Activated CD4-positive, alpha-beta T cell treated with anti-CD3 and anti-CD28 coated beads for 36 hours (primary cell): ENCODE measurements around the gene MKKS. TPM values are rescaled to one million over a fixed set of nuclear protein-coding genes. Genes with fewer than 3 reads are reported as not detected.

Experiments used
- ATAC-seq: fragments of 200-7000 bp; cut with Tn5 transposase; one replicate; pipeline ENCODE4 v1.10.0; 2021; ENCODE audit warnings: mild to moderate bottlenecking, moderate library complexity
- CTCF ChIA-PET: fragments of 350-600 bp; sonication (Branson Sonifier 250); formaldehyde crosslinking; loops from one replicate; lab custom pipeline; 2021; ENCODE audit warnings: antibody characterized with exemption; lab: Charles Lee
- POLR2A ChIA-PET: fragments of 350-600 bp; sonication (Branson Sonifier 250); formaldehyde crosslinking; loops from one replicate; lab custom pipeline; 2021; ENCODE audit warnings: antibody characterized with exemption, inconsistent platforms; lab: Charles Lee
- DNase-seq: peaks from one replicate; pipeline ENCODE4 v3.0.0-alpha.2; 2020
- H3K27ac Mint-ChIP-seq: one replicate; pipeline ENCODE4 v1.8.0; 2021; ENCODE audit warnings: mixed read lengths
- H3K27me3 Mint-ChIP-seq: one replicate; pipeline ENCODE4 v1.8.0; 2021; ENCODE audit warnings: mixed read lengths
- H3K36me3 Mint-ChIP-seq: one replicate; pipeline ENCODE4 v1.8.0; 2021; ENCODE audit warnings: low read depth, mixed read lengths
- H3K4me1 Mint-ChIP-seq: one replicate; pipeline ENCODE4 v1.8.0; 2021; ENCODE audit warnings: mixed read lengths
- H3K4me3 Mint-ChIP-seq: one replicate; pipeline ENCODE4 v1.8.0; 2021; ENCODE audit warnings: mild to moderate bottlenecking, moderate library complexity, mixed read lengths
- H3K9me3 Mint-ChIP-seq: one replicate; pipeline ENCODE4 v1.8.0; 2021; ENCODE audit warnings: low read depth, mixed read lengths
- intact Hi-C, 2 experiments: fragments of 100-400 bp; cut with DNase I in 1 of 2; cut with micrococcal nuclease in 1 of 2; formaldehyde crosslinking; loops; one replicate each; pipeline versions ENCODE4 v1.14.2 to v1.15.1; 2022 to 2024; cut with DNase I, micrococcal nuclease
- total RNA-seq, 2 experiments: library from RNA; stranded (reverse); gene quantifications; one replicate each; pipeline ENCODE4 v1.2.3, GENCODE V29; 2021

Gene MKKS
- total RNA-seq, 2 experiments from 2014 or later = 7.4 to 9.5 TPM

- POLR2A ChIA-PET = interaction anchor here (0.6 kb wide), 1 partner anchor 543 kb away, joined by 6 read pairs; no protein-coding TSS in a partner anchor
- no peak overlapping the region for H3K4me3 Mint-ChIP-seq
- peaks cover 28% of the 10 kb centered on the region for H3K4me1 Mint-ChIP-seq
- no peaks in the 10 kb centered on the region for H3K36me3 Mint-ChIP-seq
- no peaks in the 10 kb centered on the region for H3K9me3 Mint-ChIP-seq
- ATAC-seq (no peak), DNase-seq (no peak)
- CTCF ChIA-PET = interaction anchor here (0.9 to 1.5 kb wide), 5 partner anchors 15 to 375 kb away, joined by 3 to 4 read pairs (median 3); partner anchors contain the start of gene SLX4IP
- peak overlapping the region; percentile 6 for H3K27ac Mint-ChIP-seq
- peaks cover 2% of the 10 kb centered on the region for H3K27me3 Mint-ChIP-seq
- intact Hi-C loops = loop anchor here (2.0 to 5.0 kb wide), 4 partner anchors 134 to 319 kb away; partner anchors contain the start of genes SNAP25 (in 2 of the 2) and JAG1 (in 1 of the 2)
Measured at GRCh38 chr20:10352934-10353824, 80.8 kb downstream of the MKKS start.

Other genes starting within 250 kb of the MKKS start
- gene SNAP25, start 215.4 kb downstream of the MKKS start, total RNA-seq = under 1 TPM; 0.18 to 0.27 TPM
- gene SLX4IP, start 1.1 kb upstream of the MKKS start, total RNA-seq = 1 to 10 TPM; 7.4 to 7.8 TPM
- under 1 TPM; 0.30 to 0.44 TPM for gene JAG1, start 239.8 kb upstream of the MKKS start, total RNA-seq